Measurements from ENCODE around the gene CPN2. TPM values are rescaled to one million over a fixed set of nuclear protein-coding genes. Genes with fewer than 3 reads are reported as not detected.

CPN2 gene
- polyA plus RNA-seq, 2 of the 4 experiments (the other 2 are of a cell fraction) = not detected

GRCh38 chr3:194376241-194376560, 25.1 kb upstream of the CPN2 start:
- ATAC-seq (no peak), FAIRE-seq (no peak), DNase-seq (ENCODE audit: low read depth in 1 of 2, low spot score in 1 of 2) (no peak)
- no peaks in the 10 kb centered on the region for H3K4me1 ChIP-seq
- ChIA-PET CTCF (interaction anchor here (0.6 kb wide), 1 partner anchor 35 kb away, joined by 5 read pairs; no protein-coding TSS in a partner anchor), POLR2A (no interaction called here)
- TF ChIP-seq RNF2 (IDR thresholded peaks at IDR 0.05; ENCODE audit: borderline replicate concordance, low read depth) (no peak), REST (IDR thresholded peaks at IDR 0.05) (no peak), BCL3 (IDR thresholded peaks at IDR 0.05) (no peak)
- no peak overlapping the region for H3K4me2 ChIP-seq
- no peaks in the 10 kb centered on the region for H3K9me3 ChIP-seq
- H3K27ac ChIP-seq = no peak overlapping the region
- 73% methylated on average over 10 of the region's 10 CpGs for WGBS (ENCODE audit: missing lambda C conversion rate)
- H3K4me3 ChIP-seq = no peak overlapping the region

GRCh38 chr3:194375473-194376240, 24.5 kb upstream of the CPN2 start:
- no peak for ATAC-seq
- ChIA-PET CTCF (interaction anchor here (1.2 kb wide), 1 partner anchor 32 kb away, joined by 5 read pairs; no protein-coding TSS in a partner anchor), POLR2A (no interaction called here)

More at GRCh38 chr3:194375473-194376240, 24.5 kb upstream of the CPN2 start:
- TF ChIP-seq HOXB5 (CRISPR knock-in tag; IDR thresholded peaks at IDR 0.05) (no peak), PBX3 (IDR thresholded peaks at IDR 0.05) (no peak), GATA3 (IDR thresholded peaks at IDR 0.05; ENCODE audit: borderline replicate concordance) (no peak), ATOH8 (CRISPR knock-in tag; IDR thresholded peaks at IDR 0.05; ENCODE audit: low read depth) (no peak), ZC3H11A (IDR thresholded peaks at IDR 0.05) (no peak), SREBF2 (IDR thresholded peaks at IDR 0.05) (no peak), MAFK (IDR thresholded peaks at IDR 0.05; ENCODE audit: partially characterized antibody) (no peak), HES2 (IDR thresholded peaks at IDR 0.05) (no peak), CBX2 (IDR thresholded peaks at IDR 0.05; ENCODE audit: borderline replicate concordance, low read depth) (no peak), TP53 (CRISPR knock-in tag; IDR thresholded peaks at IDR 0.05) (no peak), USF2 (IDR thresholded peaks at IDR 0.05) (no peak), EHF (CRISPR knock-in tag; IDR thresholded peaks at IDR 0.05) (no peak)
- Histone ChIP-seq H3K27ac (no peak overlapping the region), H3K4me3 (no peak overlapping the region), H3K9me3 (no peaks in the 10 kb centered on the region), H3K4me1 (no peaks in the 10 kb centered on the region), H3K4me2 (no peak overlapping the region)
- DNase-seq (ENCODE audit: low read depth in 1 of 2, low spot score in 1 of 2) (peak in 1 of 2 experiments; percentile 11), FAIRE-seq (no peak)
- 58% methylated on average over 15 of the region's 15 CpGs for WGBS (ENCODE audit: missing lambda C conversion rate)
